ENCODE data around the gene PARM1.
A peak's percentile ranks its signal among the peaks of the same experiment; 100 is the strongest.

The PARM1 gene

DNA sequence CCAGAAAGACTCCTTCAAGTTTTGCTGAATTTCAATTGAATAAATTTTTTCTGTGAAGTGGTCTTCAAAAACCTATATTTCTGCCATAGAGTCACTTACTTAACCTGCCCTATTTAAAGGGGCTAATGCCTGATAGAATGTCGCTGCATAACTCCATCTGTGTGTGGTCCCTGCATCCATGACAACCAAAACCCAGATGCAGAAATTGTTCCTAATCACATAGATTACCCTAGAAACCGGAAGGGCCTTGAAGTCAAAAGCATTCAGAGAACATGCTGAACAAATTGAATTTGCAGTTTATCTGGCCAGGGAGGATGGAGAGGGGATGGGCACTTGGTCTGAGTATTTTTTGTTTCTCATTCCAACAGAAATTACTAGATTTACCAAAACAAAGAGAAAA is 1.5 kb upstream of the PARM1 start:
- Mint-ChIP-seq H3K4me1 (peaks cover 8% of the 10 kb centered on the region), H3K4me3 (no peak overlapping the region), H3K27ac (no peak overlapping the region), H3K36me3 (no peaks in the 10 kb centered on the region), H3K9me3 (no peaks in the 10 kb centered on the region)
- DNase-seq (ENCODE audit: low spot score in 2 of 2): no peak
- no peak for ATAC-seq

DNA sequence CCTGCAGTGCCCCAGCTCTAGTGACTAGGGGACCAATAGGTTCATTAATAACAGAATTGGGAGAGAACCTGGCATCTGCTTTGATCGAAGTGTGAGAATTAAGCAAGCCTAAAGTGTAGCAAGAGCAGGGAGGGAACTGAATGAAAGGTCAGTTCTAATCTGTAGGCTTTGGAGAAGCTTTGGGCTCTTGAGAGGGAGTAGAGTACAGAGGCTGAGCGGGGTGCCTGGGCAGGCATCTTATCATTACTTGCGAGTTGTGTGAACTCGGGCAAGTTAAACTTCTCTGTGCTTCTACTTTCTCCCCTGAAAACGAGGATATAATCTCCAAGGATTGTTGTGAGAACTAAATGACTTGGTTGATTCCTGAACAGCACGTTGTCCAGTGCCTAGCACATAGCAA is 906 bp upstream of the PARM1 start:
- no peak overlapping the region for H3K27ac Mint-ChIP-seq
- DNase-seq (ENCODE audit: low spot score in 2 of 2) (no peak), ATAC-seq (no peak)
- no peaks in the 10 kb centered on the region for H3K36me3 Mint-ChIP-seq
- H3K4me1 Mint-ChIP-seq: peaks cover 8% of the 10 kb centered on the region
- H3K9me3 Mint-ChIP-seq: no peaks in the 10 kb centered on the region
- no peak overlapping the region for H3K4me3 Mint-ChIP-seq

DNA sequence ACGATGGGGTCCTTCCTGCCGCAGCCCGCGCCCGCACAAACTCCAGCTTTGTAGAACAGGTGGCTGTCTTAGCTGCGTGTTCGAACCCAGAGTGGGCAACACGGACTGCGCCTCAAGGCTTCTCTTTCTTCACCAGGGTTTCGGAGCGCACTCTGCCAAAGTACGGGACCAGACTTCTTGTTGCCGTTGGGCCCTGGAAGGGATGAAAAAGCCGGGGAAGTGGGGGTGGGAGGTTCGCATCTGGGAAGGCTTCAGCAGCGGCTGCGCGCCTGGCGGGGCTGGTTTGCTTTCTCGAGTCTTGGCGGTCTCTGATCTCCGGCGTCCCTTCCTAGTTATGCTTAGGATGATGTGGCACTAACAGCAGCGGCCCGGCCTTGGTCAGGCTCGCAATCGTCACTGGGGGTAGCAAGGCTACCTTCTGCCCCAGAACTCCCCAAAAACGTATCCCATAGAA is 673 bp downstream of the PARM1 start:
- ATAC-seq (peak; percentile 17), DNase-seq (ENCODE audit: low spot score in 2 of 2) (no peak)
- peak overlapping the region; percentile 44 for H3K4me3 Mint-ChIP-seq
- peaks cover 8% of the 10 kb centered on the region for H3K4me1 Mint-ChIP-seq
- H3K36me3 Mint-ChIP-seq: no peaks in the 10 kb centered on the region
- H3K27ac Mint-ChIP-seq: no peak overlapping the region
- H3K9me3 Mint-ChIP-seq: no peaks in the 10 kb centered on the region

DNA sequence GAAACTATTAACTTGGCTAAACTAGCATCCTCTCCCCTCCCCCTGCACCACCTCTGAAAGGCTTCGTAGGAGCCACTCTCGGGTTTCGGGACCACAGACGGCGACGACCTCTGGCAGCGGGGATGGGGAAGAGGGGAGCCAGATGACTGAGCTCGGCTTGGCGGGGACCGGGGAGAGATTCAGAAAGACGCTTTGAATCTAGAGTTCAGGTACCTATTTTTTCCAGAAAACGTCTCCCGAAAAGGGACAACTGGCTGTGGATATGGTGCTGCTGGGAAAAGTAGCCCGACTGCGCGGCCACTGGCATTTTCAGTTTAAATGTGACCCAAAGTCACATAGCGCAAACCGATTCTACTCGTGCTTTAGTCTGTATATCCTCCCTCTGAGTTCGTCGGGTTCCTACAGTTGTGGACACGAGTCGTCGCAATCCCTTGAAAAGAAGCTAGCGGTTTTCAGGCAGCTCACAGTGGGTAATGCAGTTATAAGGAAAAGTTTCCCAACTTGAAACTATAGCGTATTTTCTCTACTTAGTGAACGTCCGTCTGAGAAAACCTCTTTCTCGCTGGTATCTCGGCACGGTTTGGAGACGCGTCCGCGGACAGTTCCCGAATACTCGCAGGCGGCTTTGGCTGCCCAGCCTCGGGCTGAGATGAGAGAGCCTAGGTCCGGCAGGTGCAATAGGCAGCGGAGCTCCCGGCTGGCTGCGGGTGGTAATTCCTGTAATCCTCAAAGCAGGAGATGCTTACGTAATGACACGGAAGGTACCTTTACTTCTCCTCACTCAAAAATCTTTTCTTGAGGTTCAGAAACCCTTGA is 1.3 kb downstream of the PARM1 start:
- DNase-seq (ENCODE audit: low spot score in 2 of 2): no peak

DNA sequence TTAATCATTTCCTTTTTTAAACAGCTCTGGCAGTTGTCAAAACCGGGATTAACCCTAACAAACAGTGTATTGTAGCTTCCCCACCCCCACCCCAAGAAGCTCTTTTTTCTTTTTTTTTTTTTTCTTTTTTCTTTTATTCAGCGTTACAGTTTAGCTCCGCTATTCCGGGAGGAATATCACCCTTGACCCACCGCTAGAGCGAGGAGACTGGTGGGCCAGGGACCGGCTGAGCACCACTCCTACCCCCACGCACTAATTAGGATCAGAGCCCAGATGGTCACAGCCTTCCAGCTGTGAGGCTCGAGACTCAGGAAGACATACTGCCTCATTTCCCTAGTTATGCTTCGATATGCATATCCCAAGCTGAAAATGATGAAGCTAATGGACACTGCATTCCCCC is 2.0 kb downstream of the PARM1 start:
- DNase-seq (ENCODE audit: low spot score in 2 of 2) (no peak), ATAC-seq (no peak)
- Mint-ChIP-seq H3K4me3 (no peak overlapping the region), H3K9me3 (no peaks in the 10 kb centered on the region), H3K36me3 (no peaks in the 10 kb centered on the region), H3K4me1 (peaks cover 8% of the 10 kb centered on the region), H3K27ac (no peak overlapping the region)

More for the DNA sequence above, 1.3 kb downstream of the PARM1 start:
- Mint-ChIP-seq H3K27ac (no peak overlapping the region), H3K4me1 (peaks cover 8% of the 10 kb centered on the region), H3K9me3 (no peaks in the 10 kb centered on the region), H3K36me3 (no peaks in the 10 kb centered on the region), H3K4me3 (peak overlapping the region; percentile 44)
- no peak for ATAC-seq

DNA sequence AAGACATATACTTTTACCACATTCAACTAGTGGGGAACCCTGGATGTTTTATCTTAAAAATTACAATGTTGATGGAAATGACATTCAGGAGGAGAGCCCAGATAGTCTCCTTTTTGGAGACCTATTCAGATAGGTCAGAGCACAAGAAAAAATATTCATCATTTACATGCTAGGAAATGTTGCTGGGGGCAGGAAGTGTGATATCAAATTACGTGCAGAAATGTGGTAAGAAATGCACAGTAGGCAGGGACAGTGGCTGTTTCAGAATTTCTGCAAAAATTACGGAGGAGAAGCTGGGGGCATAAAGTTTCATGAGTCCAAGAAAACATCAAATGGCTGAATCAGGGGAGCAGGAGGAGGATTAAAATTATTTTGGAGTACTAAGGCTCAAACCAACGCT is 8.2 kb downstream of the PARM1 start:
- peaks cover 3% of the 10 kb centered on the region for H3K9me3 Mint-ChIP-seq
- H3K4me1 Mint-ChIP-seq: no peaks in the 10 kb centered on the region
- H3K4me3 Mint-ChIP-seq: no peak overlapping the region
- no peak for DNase-seq (ENCODE audit: low spot score in 2 of 2)
- no peak for ATAC-seq
- no peaks in the 10 kb centered on the region for H3K36me3 Mint-ChIP-seq
- H3K27ac Mint-ChIP-seq: no peak overlapping the region

DNA sequence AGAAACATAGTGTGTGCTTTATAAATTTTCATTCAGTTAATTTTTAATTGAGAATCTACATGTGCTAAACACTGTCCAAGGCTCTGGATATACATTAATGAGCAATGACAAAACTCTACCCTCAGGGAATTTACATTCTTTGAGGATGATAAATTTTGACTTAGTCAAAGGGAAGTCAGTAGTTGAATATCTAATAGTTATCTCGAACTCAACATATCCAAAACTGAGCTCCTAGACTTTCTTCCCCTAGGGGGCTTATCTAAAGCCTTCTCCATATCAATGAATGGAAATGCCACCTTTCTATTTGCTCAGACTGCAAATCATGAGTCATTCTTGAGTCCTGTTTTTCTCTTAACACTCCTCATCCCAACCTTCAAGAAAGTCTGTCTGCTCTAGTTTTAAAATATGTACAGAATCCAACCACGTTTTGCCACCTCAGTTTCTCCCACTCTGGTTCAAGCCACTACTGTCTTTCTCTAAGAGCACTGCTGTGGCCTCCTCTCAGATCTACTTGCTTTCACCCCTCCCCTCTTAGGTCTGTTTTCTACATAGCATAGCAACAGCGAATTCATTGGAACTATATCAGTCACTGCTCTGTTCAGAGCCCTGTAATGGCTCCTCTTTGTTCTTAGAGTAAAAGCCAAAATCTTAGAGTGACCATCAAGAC is 9.5 kb downstream of the PARM1 start:
- Mint-ChIP-seq H3K4me1 (no peaks in the 10 kb centered on the region), H3K27ac (no peak overlapping the region), H3K36me3 (no peaks in the 10 kb centered on the region), H3K4me3 (no peak overlapping the region), H3K9me3 (peaks cover 3% of the 10 kb centered on the region)
- ATAC-seq (no peak), DNase-seq (ENCODE audit: low spot score in 2 of 2) (no peak)

DNA sequence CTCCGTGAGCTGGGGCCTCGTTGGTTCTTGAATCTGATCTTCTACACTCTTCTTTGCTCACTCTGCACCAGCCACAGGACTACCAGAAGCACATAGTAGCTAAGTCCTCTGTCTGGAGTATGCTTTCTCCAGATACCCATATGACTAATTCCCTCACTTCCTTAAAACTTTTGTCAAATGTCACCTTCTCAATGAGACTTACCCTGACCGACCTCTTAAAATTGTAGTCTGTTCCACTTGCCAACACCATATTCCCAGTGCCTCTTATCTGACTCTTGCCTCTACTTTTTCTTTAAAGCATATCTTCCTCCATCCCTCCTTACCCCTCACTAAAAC is 10.0 kb downstream of the PARM1 start:
- Mint-ChIP-seq H3K4me1 (no peaks in the 10 kb centered on the region), H3K4me3 (no peak overlapping the region), H3K27ac (no peak overlapping the region), H3K9me3 (peaks cover 3% of the 10 kb centered on the region), H3K36me3 (no peaks in the 10 kb centered on the region)
- DNase-seq (ENCODE audit: low spot score in 2 of 2): no peak
- no peak for ATAC-seq

DNA sequence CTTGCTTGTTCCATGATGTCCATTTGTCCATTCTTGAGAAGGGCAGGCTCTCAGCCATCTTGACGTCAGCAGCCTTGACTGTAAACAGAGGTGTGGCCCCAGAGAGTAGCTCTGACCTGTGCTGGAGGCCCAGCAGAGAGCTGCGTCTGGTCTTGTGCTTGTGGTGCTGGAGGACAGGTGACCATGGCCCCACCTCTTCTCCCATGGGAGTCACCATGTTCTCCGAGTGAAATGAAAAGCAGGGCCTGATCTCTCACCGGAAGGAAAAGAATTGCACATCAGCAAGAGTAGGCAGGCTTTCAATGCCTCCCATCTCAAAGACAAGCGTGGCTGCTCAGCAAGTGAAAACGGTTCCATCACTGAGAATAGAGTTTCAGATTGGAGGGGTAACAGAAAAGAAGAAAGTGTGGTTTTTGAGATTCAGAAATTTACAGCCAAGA is 11.5 kb downstream of the PARM1 start:
- DNase-seq (ENCODE audit: low spot score in 2 of 2) (no peak), ATAC-seq (no peak)
- peaks cover 3% of the 10 kb centered on the region for H3K9me3 Mint-ChIP-seq
- H3K36me3 Mint-ChIP-seq: no peaks in the 10 kb centered on the region
- H3K4me1 Mint-ChIP-seq: no peaks in the 10 kb centered on the region
- no peak overlapping the region for H3K4me3 Mint-ChIP-seq
- H3K27ac Mint-ChIP-seq: no peak overlapping the region

DNA sequence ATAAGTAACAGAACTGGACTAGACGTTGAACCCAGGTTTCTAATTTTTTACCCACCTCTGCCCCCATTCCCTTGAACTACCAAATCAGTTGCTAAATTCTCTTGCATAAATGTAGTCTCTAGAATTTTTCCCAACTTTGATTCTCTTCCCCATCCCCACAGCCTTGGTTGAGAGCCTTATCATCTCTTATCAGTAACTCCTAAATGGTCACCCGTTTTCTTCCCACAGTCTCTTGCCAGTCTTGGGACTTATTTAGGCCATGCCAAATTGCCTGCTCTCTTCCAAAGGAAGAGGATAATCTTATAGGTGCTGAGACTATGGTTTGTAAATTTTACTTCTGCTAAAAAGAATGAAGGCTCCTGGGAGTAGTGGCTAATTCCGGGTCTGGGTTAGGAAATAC is 13.3 kb downstream of the PARM1 start:
- no peak overlapping the region for H3K4me3 Mint-ChIP-seq
- peaks cover 7% of the 10 kb centered on the region for H3K9me3 Mint-ChIP-seq
- DNase-seq (ENCODE audit: low spot score in 2 of 2) (no peak), ATAC-seq (no peak)
- H3K4me1 Mint-ChIP-seq: no peaks in the 10 kb centered on the region
- no peak overlapping the region for H3K27ac Mint-ChIP-seq
- no peaks in the 10 kb centered on the region for H3K36me3 Mint-ChIP-seq

DNA sequence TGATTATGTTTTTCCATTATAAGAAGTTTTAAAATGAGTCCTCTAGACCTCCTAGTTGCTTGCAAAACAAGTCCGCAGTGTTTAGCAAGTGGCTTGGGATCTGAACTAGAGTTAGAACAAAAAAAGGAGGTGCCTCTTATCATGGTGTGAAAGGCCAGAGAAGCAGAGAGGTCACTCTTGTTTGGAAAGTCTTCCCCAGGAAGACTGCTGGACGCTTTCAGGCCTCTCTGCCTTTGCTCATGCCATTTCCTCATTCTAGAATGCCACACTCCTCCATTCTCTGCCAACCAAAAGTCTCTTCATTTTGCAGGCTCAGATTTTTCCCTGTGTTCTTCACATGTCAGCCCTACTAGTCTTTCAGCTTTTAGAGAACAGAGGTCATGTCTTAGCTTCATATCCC is 14.9 kb downstream of the PARM1 start:
- no peaks in the 10 kb centered on the region for H3K4me1 Mint-ChIP-seq
- DNase-seq (ENCODE audit: low spot score in 2 of 2) (no peak), ATAC-seq (no peak)
- H3K9me3 Mint-ChIP-seq: peaks cover 7% of the 10 kb centered on the region
- H3K27ac Mint-ChIP-seq: no peak overlapping the region
- H3K36me3 Mint-ChIP-seq: no peaks in the 10 kb centered on the region
- no peak overlapping the region for H3K4me3 Mint-ChIP-seq

DNA sequence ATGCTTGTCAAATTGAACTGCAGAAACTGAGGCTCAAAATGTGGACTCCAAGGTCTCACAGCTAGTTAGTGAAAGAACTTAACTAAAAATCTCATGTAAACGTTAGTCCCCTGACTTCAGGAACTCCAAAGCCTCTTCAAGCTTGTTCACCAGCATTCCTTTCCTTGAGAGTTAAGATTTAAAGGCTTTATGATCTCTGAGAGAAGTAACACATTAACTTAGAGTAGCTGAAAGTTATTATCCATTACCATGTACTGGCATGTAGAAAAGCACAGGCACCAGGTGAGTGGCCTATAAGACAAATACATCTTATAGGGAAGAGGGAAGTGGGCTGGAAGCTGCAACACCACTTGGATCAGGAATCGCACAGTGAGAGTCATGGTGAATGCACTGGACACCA is 15.3 kb downstream of the PARM1 start:
- Mint-ChIP-seq H3K36me3 (no peaks in the 10 kb centered on the region), H3K4me1 (no peaks in the 10 kb centered on the region), H3K9me3 (peaks cover 4% of the 10 kb centered on the region), H3K4me3 (no peak overlapping the region), H3K27ac (no peak overlapping the region)
- ATAC-seq (no peak), DNase-seq (ENCODE audit: low spot score in 2 of 2) (no peak)

DNA sequence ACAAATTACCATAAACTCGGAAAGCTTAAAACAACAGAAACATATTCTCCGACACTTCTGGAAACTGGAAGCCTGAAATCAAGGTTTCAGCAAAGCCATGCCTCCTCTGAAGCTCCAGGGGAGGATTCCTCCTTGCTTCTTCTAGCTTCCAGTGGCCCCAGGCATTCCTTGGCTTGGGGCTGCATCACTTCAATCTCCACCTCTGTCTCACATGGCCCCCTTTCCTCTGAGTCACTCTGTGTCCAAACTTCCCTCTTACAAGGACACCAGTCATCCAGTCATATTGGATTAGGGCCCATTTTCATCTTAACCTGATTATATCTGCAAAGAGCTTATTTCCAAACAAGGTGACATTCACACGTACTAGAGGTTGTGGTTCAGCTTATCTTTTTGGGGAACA is 17.3 kb downstream of the PARM1 start:
- Mint-ChIP-seq H3K27ac (no peak overlapping the region), H3K36me3 (no peaks in the 10 kb centered on the region), H3K9me3 (peaks cover 4% of the 10 kb centered on the region), H3K4me1 (no peaks in the 10 kb centered on the region), H3K4me3 (no peak overlapping the region)
- DNase-seq (ENCODE audit: low spot score in 2 of 2): no peak
- ATAC-seq: no peak

DNA sequence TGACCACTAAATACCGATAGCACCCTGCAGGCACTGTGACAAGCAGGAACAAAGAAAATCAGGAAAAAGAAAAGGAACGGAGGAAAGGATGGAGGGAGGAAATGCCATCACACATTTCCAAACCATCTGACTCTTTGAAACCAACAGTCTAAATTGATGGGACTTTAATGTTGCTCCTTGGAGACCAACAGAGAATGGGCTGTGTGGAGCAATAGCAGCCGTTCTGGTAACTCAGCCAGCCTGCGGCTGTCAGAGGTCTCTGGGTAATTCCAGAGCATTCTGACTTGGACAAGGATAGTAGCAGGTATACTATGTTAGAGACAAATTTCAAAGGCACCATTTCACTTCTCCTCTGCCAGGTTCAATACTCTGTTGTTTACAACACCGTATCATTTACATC is 18.0 kb downstream of the PARM1 start:
- ATAC-seq (no peak), DNase-seq (ENCODE audit: low spot score in 2 of 2) (no peak)
- Mint-ChIP-seq H3K27ac (no peak overlapping the region), H3K4me3 (no peak overlapping the region), H3K9me3 (peaks cover 4% of the 10 kb centered on the region), H3K4me1 (no peaks in the 10 kb centered on the region), H3K36me3 (no peaks in the 10 kb centered on the region)

DNA sequence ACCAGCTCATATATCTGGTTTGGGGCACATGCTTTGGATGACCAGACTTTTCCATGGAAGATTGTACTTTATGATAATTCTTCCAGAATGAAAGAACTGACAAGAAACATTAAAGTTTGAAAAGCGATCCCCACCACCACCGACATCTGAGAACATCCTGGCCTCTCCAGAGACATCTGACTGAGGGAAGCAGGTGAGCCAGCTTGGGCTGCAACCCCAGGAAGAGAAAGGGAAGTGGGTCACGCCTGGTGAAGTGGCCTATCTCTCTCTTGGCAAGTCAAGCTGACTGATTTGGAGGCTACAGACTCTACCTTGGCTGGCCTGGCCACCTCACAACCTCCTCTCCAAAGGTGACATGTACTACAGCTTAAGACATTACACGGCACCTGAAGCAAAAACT is 20.7 kb downstream of the PARM1 start:
- peaks cover 4% of the 10 kb centered on the region for H3K9me3 Mint-ChIP-seq
- ATAC-seq: no peak

DNA sequence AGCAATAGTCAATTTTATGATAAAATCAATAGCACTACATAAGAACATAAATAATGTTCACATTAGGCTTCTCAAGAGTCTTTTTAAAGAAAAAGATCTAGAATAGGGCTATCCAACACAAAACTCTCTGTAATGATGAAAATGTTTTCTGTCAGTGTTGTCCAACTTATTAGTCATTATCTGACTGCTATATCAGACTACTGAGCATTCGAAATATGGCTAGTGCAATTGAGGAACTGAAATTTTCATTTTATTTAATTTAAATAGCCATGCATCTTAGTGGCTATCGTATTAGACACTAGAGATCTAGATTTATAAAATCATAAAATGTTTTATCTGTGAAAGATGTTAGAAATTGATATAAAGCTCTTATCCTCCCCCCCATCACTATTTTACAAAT is 26.0 kb downstream of the PARM1 start:
- ATAC-seq: no peak
- H3K36me3 Mint-ChIP-seq: no peaks in the 10 kb centered on the region
- no peak overlapping the region for H3K27ac Mint-ChIP-seq
- H3K4me3 Mint-ChIP-seq: no peak overlapping the region
- DNase-seq (ENCODE audit: low spot score in 2 of 2): no peak
- no peaks in the 10 kb centered on the region for H3K4me1 Mint-ChIP-seq
- peaks cover 6% of the 10 kb centered on the region for H3K9me3 Mint-ChIP-seq

More for the DNA sequence above, 20.7 kb downstream of the PARM1 start:
- H3K27ac Mint-ChIP-seq: no peak overlapping the region
- H3K4me3 Mint-ChIP-seq: no peak overlapping the region
- H3K4me1 Mint-ChIP-seq: no peaks in the 10 kb centered on the region
- no peaks in the 10 kb centered on the region for H3K36me3 Mint-ChIP-seq
- no peak for DNase-seq (ENCODE audit: low spot score in 2 of 2)

All from stimulated activated effector memory CD8-positive, alpha-beta T cell treated with anti-CD3 and anti-CD28 coated beads, Interleukin-12 subunit alpha, Interleukin-12 subunit beta, amount 100 ng/mL, for 72 hours (primary cell).